LNCAP (cell line): ENCODE measurements around the gene BDKRB2.

Experiments used
- CTCF ChIP-seq: fragments of 450-650 bp; IDR thresholded peaks from 2 replicates; pipeline ENCODE4 v1.5.1; 2017; ENCODE audit warnings: mild to moderate bottlenecking

The BDKRB2 gene

DNA sequence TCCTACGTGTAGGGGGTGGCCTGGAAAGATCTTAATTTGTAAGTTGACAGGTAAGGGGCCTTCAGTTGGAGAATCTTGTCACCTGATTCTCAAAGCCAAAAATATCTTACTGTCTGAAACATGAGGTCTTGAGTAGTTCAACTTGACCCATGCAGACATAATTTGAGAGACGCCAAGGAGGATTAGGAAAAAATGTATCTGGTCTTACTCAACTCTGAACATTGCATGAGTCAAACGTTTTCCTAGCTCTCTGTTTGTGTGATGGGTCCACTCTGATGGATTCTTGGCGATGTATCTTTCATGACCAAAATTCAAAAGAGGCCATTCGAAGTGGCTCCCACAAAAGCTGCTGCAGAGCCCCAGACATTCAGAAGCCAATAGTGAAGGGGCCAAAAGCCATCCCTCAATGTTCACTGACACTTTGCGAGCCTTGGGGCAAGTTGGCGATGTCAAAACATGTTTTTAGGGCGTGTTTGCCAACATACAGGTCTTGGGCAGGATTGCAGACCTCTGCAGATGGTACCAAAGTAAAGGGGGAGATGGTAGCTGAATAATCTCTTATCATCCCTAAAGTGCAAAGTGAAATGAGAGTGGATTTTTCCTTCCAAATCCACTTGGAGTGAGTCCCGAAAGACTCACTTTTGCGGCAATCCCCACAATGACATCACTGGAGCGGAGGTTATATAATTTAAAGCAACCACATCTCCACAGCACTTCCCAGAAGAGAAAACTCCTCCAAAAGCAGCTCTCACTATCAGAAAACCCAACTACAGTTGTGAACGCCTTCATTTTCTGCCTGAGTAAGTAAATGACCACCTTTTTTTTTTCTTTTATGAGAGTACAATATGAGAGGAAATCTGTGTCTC is 51.1 kb downstream of the BDKRB2 start, which contains the start of gene BDKRB1:
Gene BDKRB1 (plus strand): TSS at position 710 of the 866 bp plus-strand sequence. CDS start 7,473 bp downstream, outside the sequence.
- TF ChIP-seq CTCF: no peak

- no peak for TF ChIP-seq CTCF
Measured at GRCh38 chr14:96256407-96256806, 51.8 kb downstream of the BDKRB2 start.

- no peak for TF ChIP-seq CTCF
Measured at GRCh38 chr14:96257056-96257455, 52.4 kb downstream of the BDKRB2 start.

- TF ChIP-seq CTCF: no peak
Measured at GRCh38 chr14:96257900-96258299, 53.3 kb downstream of the BDKRB2 start.

DNA sequence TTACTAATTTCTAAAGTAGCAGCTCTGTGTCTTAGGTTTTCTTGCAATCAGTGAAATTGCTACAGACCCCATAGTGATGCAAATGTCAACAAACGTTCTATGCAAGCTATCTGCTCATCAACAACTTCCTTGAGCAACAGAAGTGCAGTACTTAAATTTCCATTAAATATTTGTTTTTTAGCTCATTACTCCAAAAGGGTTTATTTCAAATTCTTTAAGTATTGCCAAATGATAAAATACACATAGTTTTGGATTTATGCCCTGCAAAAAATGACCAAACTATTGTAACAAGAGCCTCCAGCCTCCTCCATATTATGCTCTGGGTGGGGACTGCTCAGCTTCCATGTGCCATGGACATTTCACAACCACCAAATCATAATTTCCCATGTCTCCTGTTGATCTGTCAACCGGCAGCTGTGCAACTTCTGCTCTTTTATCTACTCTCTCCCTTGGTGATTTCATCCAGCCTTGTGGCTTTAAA is 55.7 kb downstream of the BDKRB2 start:
- no peak for TF ChIP-seq CTCF

GRCh38 chr14:96261053-96261452 is 56.4 kb downstream of the BDKRB2 start:
- no peak for TF ChIP-seq CTCF

DNA sequence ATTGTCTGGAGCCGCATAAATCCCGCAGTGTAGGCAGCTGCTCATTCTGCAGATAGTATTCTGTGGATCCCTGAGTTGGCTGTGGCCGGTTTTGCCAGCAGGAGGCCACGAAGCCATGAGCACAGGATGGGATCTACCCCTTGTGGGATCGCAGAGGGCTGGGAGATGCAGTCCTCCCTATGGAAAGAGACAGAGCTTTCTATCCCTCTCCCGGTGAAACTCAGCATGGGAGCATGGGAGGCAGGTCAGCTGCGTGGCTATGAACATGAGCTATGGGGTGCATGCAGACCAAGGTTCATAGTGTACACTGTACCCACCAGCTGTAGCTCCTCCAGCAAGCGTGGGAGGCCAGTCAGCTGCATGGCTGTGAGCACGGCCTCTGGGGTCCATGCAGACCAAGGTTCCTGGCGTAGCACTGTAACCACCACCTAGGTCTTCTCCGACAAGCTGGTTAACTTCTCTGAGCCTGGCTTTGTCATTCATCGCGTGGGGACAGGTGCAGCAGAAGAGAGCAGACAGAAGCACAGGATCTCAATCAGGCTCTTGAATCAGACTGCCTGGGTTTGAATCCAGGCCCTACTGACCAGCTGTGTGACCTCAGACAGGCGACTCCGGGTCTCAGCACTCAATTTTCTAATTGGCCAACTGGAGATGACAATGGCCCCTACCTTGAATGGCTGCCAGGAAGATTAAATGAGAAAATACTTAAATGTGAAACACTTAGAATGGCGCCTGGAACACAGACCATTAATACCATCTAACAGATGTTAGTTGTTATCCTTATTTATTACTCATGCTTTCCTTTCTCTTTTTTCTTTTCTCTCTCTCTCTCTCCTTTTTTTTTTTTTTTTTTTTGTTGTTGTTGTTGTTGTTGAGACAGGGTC is 57.4 kb downstream of the BDKRB2 start:
- no peak for TF ChIP-seq CTCF
